ENCODE results near the gene SSR3.
A peak's percentile ranks its signal among the peaks of the same experiment; 100 is the strongest.

SSR3 gene

GRCh38 chr3:156558389-156558788 lies 3.5 kb upstream of the SSR3 start:
- peaks cover 17% of the 10 kb centered on the region for H3K4me1 ChIP-seq (ENCODE audit: insufficient read depth, low read length, poor library complexity, severe bottlenecking)
- peaks cover 10% of the 10 kb centered on the region for H4K20me1 ChIP-seq (ENCODE audit: insufficient read depth, low read length, poor library complexity, severe bottlenecking)
- peak overlapping the region; percentile 57; the same call in 1 of the 2 replicates for H2AFZ ChIP-seq (ENCODE audit: low read length)
- H3K36me3 ChIP-seq (ENCODE audit: insufficient read depth, low read length): no peaks in the 10 kb centered on the region
- TF ChIP-seq CTCF (conservative IDR thresholded peaks at IDR 0.05; ENCODE audit: low read length): no peak
- no peak for TF ChIP-seq EZH2phosphoT487 (IDR thresholded peaks at IDR 0.05; ENCODE audit: borderline replicate concordance)
- H3K4me3 ChIP-seq (ENCODE audit: low read length, poor library complexity, severe bottlenecking): no peak overlapping the region
- H3K9ac ChIP-seq (ENCODE audit: low read depth, low read length, poor library complexity, severe bottlenecking): no peak overlapping the region
- no peaks in the 10 kb centered on the region for H3F3A ChIP-seq (ENCODE audit: low read depth)
- H3K9me3 ChIP-seq (ENCODE audit: insufficient read depth, low read depth, low read length): no peaks in the 10 kb centered on the region
- no peaks in the 10 kb centered on the region for H3K9me2 ChIP-seq (replicated peaks; ENCODE audit: low read depth, low read length)
- H3K27me3 ChIP-seq (ENCODE audit: insufficient read depth, low read length, poor library complexity, severe bottlenecking): no peaks in the 10 kb centered on the region
- no peak overlapping the region for H3K4me2 ChIP-seq (ENCODE audit: low read depth, low read length, poor library complexity, severe bottlenecking)
- peaks cover 15% of the 10 kb centered on the region for H3K79me2 ChIP-seq (ENCODE audit: insufficient read depth, low read length)

GRCh38 chr3:156554515-156554841 lies 439 bp downstream of the SSR3 start:
- Histone ChIP-seq H3K79me2 (ENCODE audit: insufficient read depth, low read length) (peaks cover 54% of the 10 kb centered on the region), H3F3A (ENCODE audit: low read depth) (no peaks in the 10 kb centered on the region), H3K4me3 (ENCODE audit: low read length, poor library complexity, severe bottlenecking) (peak overlapping the region; percentile 94), H2AFZ (ENCODE audit: low read length) (peak overlapping the region; percentile 90), H3K9ac (ENCODE audit: low read depth, low read length, poor library complexity, severe bottlenecking) (peak overlapping the region; percentile 87), H4K20me1 (ENCODE audit: insufficient read depth, low read length, poor library complexity, severe bottlenecking) (peaks cover 48% of the 10 kb centered on the region), H3K9me3 (ENCODE audit: insufficient read depth, low read depth, low read length) (no peaks in the 10 kb centered on the region), H3K27me3 (ENCODE audit: insufficient read depth, low read length, poor library complexity, severe bottlenecking) (no peaks in the 10 kb centered on the region), H3K9me2 (replicated peaks; ENCODE audit: low read depth, low read length) (no peaks in the 10 kb centered on the region), H3K36me3 (ENCODE audit: insufficient read depth, low read length) (no peaks in the 10 kb centered on the region; the same call in 1 of the 2 replicates), H3K4me2 (ENCODE audit: low read depth, low read length, poor library complexity, severe bottlenecking) (peak overlapping the region; percentile 93), H3K4me1 (ENCODE audit: insufficient read depth, low read length, poor library complexity, severe bottlenecking) (peaks cover 53% of the 10 kb centered on the region)
- TF ChIP-seq EZH2phosphoT487 (IDR thresholded peaks at IDR 0.05; ENCODE audit: borderline replicate concordance): no peak
- TF ChIP-seq CTCF (conservative IDR thresholded peaks at IDR 0.05; ENCODE audit: low read length): no peak

- Histone ChIP-seq H3F3A (ENCODE audit: low read depth) (no peaks in the 10 kb centered on the region), H3K36me3 (ENCODE audit: insufficient read depth, low read length) (peaks cover 3% of the 10 kb centered on the region), H3K79me2 (ENCODE audit: insufficient read depth, low read length) (peaks cover 61% of the 10 kb centered on the region), H3K4me2 (ENCODE audit: low read depth, low read length, poor library complexity, severe bottlenecking) (peak overlapping the region; percentile 93), H3K9me2 (replicated peaks; ENCODE audit: low read depth, low read length) (no peaks in the 10 kb centered on the region), H4K20me1 (ENCODE audit: insufficient read depth, low read length, poor library complexity, severe bottlenecking) (peaks cover 49% of the 10 kb centered on the region), H3K4me3 (ENCODE audit: low read length, poor library complexity, severe bottlenecking) (peak overlapping the region; percentile 94), H3K9me3 (ENCODE audit: insufficient read depth, low read depth, low read length) (no peaks in the 10 kb centered on the region), H3K9ac (ENCODE audit: low read depth, low read length, poor library complexity, severe bottlenecking) (peak overlapping the region; percentile 87), H3K27me3 (ENCODE audit: insufficient read depth, low read length, poor library complexity, severe bottlenecking) (no peaks in the 10 kb centered on the region), H2AFZ (ENCODE audit: low read length) (no peak overlapping the region), H3K4me1 (ENCODE audit: insufficient read depth, low read length, poor library complexity, severe bottlenecking) (peaks cover 59% of the 10 kb centered on the region)
- TF ChIP-seq CTCF (conservative IDR thresholded peaks at IDR 0.05; ENCODE audit: low read length) (no peak), EZH2phosphoT487 (IDR thresholded peaks at IDR 0.05; ENCODE audit: borderline replicate concordance) (no peak)
Measured at GRCh38 chr3:156553705-156554356, 1.1 kb downstream of the SSR3 start.
